Karpas-422 (cell line): ENCODE results near the gene CNOT6L. TPM values are rescaled to one million over a fixed set of nuclear protein-coding genes. Genes with fewer than 3 reads are reported as not detected.
"Not testable (repeated sequence)": the region's sequence is repeated elsewhere in the genome, so short reads cannot be mapped to it uniquely, and the experiment has no call there.

Source experiments
- DNase-seq: peaks from one replicate; pipeline ENCODE4 v3.0.0-alpha.2; 2015
- H2AFZ ChIP-seq: fragments of 200-600 bp; sonication (generic); 2 replicates; pipeline ENCODE4 v1.6.1; 2014; ENCODE audit warnings: antibody characterized with exemption, low read length, mixed read lengths
- H3K27ac ChIP-seq: fragments of 200-600 bp; sonication (generic); 2 replicates; pipeline ENCODE4 v1.5.1; 2014; ENCODE audit warnings: mild to moderate bottlenecking, low read length, moderate library complexity
- H3K27me3 ChIP-seq: fragments of 200-600 bp; sonication (generic); 2 replicates; pipeline ENCODE4 v1.6.1; 2014; ENCODE audit warnings: low read length, mixed read lengths
- H3K36me3 ChIP-seq: fragments of 200-600 bp; sonication (generic); 2 replicates; pipeline ENCODE4 v1.6.1; 2014; ENCODE audit warnings: low read length, mixed read lengths; ENCODE audit not compliant: insufficient read depth
- H3K4me1 ChIP-seq: fragments of 200-600 bp; sonication (generic); 2 replicates; pipeline ENCODE4 v1.6.1; 2014; ENCODE audit warnings: mild to moderate bottlenecking, low read length, mixed read lengths
- H3K4me2 ChIP-seq: fragments of 200-600 bp; sonication (generic); 2 replicates; pipeline ENCODE4 v1.6.1; 2014; ENCODE audit warnings: low read length, low read depth, mild to moderate bottlenecking; ENCODE audit not compliant: poor library complexity, severe bottlenecking
- H3K4me3 ChIP-seq: fragments of 200-600 bp; sonication (generic); 2 replicates; pipeline ENCODE4 v1.5.1; 2014; ENCODE audit warnings: mild to moderate bottlenecking, antibody characterized with exemption, low read length, mixed read lengths
- H3K79me2 ChIP-seq: fragments of 200-600 bp; sonication (generic); 2 replicates; pipeline ENCODE4 v1.6.1; 2014; ENCODE audit warnings: mild to moderate bottlenecking, low read length, mixed read lengths
- H3K9ac ChIP-seq: fragments of 200-600 bp; sonication (generic); 2 replicates; pipeline ENCODE4 v1.6.0; 2014; ENCODE audit warnings: low read length
- H3K9me2 ChIP-seq: fragments of 200-600 bp; sonication (generic), shearing (Covaris generic); replicated peaks from 2 replicates; pipeline ENCODE4 v1.6.0; 2014; ENCODE audit warnings: mild to moderate bottlenecking, low read length, moderate library complexity; ENCODE audit not compliant: insufficient read depth
- H3K9me3 ChIP-seq: fragments of 300-700, 200-600 bp; sonication (generic); 2 replicates; pipeline ENCODE4 v1.6.1; 2014; ENCODE audit warnings: low read length, mixed read lengths
- H4K20me1 ChIP-seq: fragments of 200-600 bp; sonication (generic); 2 replicates; pipeline ENCODE4 v1.6.1; 2014; ENCODE audit warnings: mild to moderate bottlenecking, antibody characterized with exemption, low read length, low read depth; ENCODE audit not compliant: insufficient read depth
- total RNA-seq: library from RNA; depleted of rRNA; stranded (reverse); fragments of >200 nt; shearing (Covaris generic); gene quantifications from 2 replicates; pipeline ENCODE4 v1.2.3, GENCODE V29; 2014; ENCODE audit warnings: low replicate concordance

The CNOT6L gene
- total RNA-seq, 1 experiment from 2014 or later: 16.7 TPM

DNA sequence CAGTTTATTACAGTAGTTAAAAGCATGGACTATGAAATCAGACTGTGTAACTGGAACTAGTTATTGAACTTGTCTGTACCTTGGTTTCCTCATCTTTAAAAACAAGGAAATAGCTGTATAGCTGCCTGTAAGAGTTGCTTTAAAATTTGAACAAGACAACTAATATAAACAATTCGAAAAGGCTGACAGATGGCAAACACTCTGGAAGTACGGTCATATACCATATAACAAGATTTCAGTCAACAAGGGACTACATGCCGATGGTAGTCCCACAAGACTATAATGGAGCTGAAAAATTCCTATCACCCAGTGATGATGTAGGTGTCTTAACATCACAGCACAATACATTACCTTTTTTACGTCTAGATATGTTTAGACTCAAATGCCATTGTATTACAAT lies 78.7 kb downstream of the CNOT6L start:
- H4K20me1 ChIP-seq: no peaks in the 10 kb centered on the region
- no peaks in the 10 kb centered on the region for H3K9me2 ChIP-seq
- no peaks in the 10 kb centered on the region; the same call in 1 of the 2 replicates for H3K79me2 ChIP-seq
- H2AFZ ChIP-seq: no peak overlapping the region
- DNase-seq: no peak
- H3K27ac ChIP-seq: no peak overlapping the region
- no peak overlapping the region for H3K4me2 ChIP-seq
- no peak overlapping the region for H3K4me3 ChIP-seq
- no peak overlapping the region for H3K9ac ChIP-seq
- H3K9me3 ChIP-seq: no peaks in the 10 kb centered on the region
- H3K27me3 ChIP-seq: no peaks in the 10 kb centered on the region
- H3K4me1 ChIP-seq: peaks cover 3% of the 10 kb centered on the region
- no peaks in the 10 kb centered on the region for H3K36me3 ChIP-seq

DNA sequence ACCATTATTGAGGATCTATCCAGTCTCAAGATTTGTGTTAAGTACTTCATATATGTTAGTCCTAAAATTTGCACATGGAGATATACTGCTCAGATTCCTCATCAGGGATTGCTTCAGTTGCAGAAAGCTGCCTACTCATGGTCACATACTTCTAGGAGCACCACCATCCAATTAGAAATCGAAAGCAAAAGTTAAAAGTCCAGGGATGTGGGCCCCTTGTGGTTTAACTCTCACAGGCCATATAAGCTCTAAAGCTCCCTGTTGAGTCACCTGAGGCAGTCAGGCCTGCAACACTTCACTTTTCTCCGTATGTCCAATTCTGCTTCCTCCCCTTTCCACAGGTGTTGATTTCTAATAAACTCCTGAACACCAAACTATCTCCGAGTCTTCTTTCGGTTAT lies 84.2 kb downstream of the CNOT6L start:
- no peaks in the 10 kb centered on the region for H4K20me1 ChIP-seq
- H3K79me2 ChIP-seq: 0 out of 2 replicates have a peak, but pooled peaks cover 4% of the 10 kb centered on the region
- peaks cover 31% of the 10 kb centered on the region for H3K4me1 ChIP-seq
- no peak overlapping the region for H3K9ac ChIP-seq
- no peaks in the 10 kb centered on the region; the same call in 1 of the 2 replicates for H3K36me3 ChIP-seq
- no peaks in the 10 kb centered on the region for H3K27me3 ChIP-seq
- DNase-seq: no peak
- no peaks in the 10 kb centered on the region for H3K9me3 ChIP-seq
- no peak overlapping the region for H2AFZ ChIP-seq
- no peak overlapping the region for H3K27ac ChIP-seq
- H3K4me2 ChIP-seq: no peak overlapping the region
- H3K4me3 ChIP-seq: no peak overlapping the region
- no peaks in the 10 kb centered on the region for H3K9me2 ChIP-seq

DNA sequence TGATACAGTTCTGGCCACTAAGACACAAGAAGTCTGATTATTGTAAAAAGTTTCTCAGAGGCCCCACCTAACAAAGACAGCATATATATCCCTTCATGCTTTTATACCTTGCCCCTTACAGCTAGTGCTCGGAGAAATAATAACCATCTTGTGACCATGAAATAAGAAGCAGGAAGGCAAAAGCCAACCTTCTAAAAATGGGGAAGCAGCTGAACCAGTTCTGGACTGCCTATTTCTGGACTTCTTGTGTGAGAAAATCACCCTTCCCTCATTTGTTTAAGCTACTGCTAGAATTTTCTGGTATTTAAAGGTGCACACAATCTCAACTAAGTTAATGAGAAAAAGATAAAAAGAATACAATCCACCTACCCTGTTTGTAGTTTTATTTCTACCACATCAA lies 87.5 kb downstream of the CNOT6L start:
- Histone ChIP-seq H3K9ac (no peak overlapping the region), H3K9me2 (no peaks in the 10 kb centered on the region), H3K36me3 (no peaks in the 10 kb centered on the region; the same call in 1 of the 2 replicates), H4K20me1 (no peaks in the 10 kb centered on the region), H3K79me2 (0 out of 2 replicates have a peak, but pooled peaks cover 4% of the 10 kb centered on the region), H2AFZ (no peak overlapping the region), H3K4me2 (peak overlapping the region; percentile 42), H3K27ac (no peak overlapping the region), H3K27me3 (no peaks in the 10 kb centered on the region), H3K9me3 (no peaks in the 10 kb centered on the region), H3K4me3 (no peak overlapping the region), H3K4me1 (peaks cover 31% of the 10 kb centered on the region)
- peak; percentile 46 for DNase-seq

DNA sequence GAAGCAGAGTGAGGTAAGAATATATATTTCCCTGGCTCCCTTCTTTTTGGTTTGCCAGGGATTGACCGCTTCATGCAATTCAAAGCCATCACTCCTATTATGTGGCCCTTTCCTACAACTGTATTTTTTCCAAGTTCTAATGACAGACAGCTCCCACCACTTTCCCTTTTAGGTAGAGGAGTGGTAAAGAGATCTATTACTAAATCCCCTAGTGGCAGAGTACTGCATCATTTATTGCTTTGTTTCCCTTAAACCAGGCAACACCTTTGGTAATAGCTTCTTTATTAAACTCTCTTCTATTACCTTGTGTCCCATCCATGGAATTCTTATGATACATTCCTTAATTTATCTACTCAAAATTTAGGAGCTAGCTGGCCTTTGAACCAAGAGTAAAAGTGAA lies 90.7 kb downstream of the CNOT6L start:
- Histone ChIP-seq H3K4me1 (peaks cover 25% of the 10 kb centered on the region), H3K36me3 (no peaks in the 10 kb centered on the region), H3K4me2 (no peak overlapping the region), H2AFZ (no peak overlapping the region), H4K20me1 (no peaks in the 10 kb centered on the region), H3K4me3 (no peak overlapping the region), H3K9ac (no peak overlapping the region), H3K9me3 (no peaks in the 10 kb centered on the region), H3K79me2 (0 out of 2 replicates have a peak, but pooled peaks cover 4% of the 10 kb centered on the region), H3K27me3 (no peaks in the 10 kb centered on the region), H3K27ac (no peak overlapping the region), H3K9me2 (no peaks in the 10 kb centered on the region)
- no peak for DNase-seq

DNA sequence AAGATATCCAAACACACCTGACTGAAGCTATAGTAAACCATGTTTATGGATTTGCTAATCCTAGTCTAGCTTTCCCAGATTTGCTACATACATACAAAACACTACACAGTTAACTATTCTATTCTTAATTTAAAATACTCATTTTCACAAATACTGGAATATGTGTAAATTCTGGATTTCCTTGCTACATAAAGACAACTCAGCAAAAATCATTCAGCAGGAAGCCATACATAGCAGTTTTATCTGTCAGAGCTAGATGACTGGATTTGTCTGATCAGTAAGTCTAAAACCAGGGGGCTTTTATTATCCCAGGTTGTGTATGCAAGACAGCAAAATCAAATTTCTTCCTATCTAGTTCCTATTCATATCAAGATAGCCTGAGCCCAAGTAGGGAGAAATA lies 98.1 kb downstream of the CNOT6L start:
- H3K9me2 ChIP-seq: no peaks in the 10 kb centered on the region
- no peaks in the 10 kb centered on the region for H3K9me3 ChIP-seq
- no peak overlapping the region for H2AFZ ChIP-seq
- no peak overlapping the region for H3K4me3 ChIP-seq
- H3K4me2 ChIP-seq: no peak overlapping the region
- H3K27ac ChIP-seq: no peak overlapping the region
- H4K20me1 ChIP-seq: no peaks in the 10 kb centered on the region
- no peaks in the 10 kb centered on the region for H3K27me3 ChIP-seq
- H3K79me2 ChIP-seq: no peaks in the 10 kb centered on the region
- H3K4me1 ChIP-seq: no peaks in the 10 kb centered on the region
- no peak overlapping the region for H3K9ac ChIP-seq
- no peaks in the 10 kb centered on the region for H3K36me3 ChIP-seq
- no peak for DNase-seq

DNA sequence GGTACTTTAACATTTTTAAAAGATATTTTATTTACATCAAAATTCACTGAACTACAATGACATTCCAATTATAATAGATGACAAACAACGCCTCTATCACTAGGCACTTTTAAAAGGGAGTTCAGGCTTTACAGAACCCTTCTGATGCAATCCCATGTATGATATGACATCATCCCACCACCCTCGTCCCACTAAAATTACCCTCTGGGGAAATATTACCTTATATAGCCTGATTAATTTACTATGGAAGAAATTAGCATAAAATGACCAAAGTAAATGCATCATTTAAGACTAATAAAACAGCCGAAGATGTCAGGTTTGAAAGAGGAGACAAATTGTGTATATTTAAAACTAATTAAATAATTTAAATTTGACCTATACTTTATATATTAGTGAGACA lies 100.7 kb downstream of the CNOT6L start:
- H3K9me2 ChIP-seq, H3K4me2 ChIP-seq, H3K27ac ChIP-seq, H2AFZ ChIP-seq, H3K36me3 ChIP-seq, H4K20me1 ChIP-seq, H3K4me3 ChIP-seq, H3K9me3 ChIP-seq, H3K27me3 ChIP-seq, DNase-seq, H3K79me2 ChIP-seq, H3K9ac ChIP-seq, H3K4me1 ChIP-seq: not testable (repeated sequence)

DNA sequence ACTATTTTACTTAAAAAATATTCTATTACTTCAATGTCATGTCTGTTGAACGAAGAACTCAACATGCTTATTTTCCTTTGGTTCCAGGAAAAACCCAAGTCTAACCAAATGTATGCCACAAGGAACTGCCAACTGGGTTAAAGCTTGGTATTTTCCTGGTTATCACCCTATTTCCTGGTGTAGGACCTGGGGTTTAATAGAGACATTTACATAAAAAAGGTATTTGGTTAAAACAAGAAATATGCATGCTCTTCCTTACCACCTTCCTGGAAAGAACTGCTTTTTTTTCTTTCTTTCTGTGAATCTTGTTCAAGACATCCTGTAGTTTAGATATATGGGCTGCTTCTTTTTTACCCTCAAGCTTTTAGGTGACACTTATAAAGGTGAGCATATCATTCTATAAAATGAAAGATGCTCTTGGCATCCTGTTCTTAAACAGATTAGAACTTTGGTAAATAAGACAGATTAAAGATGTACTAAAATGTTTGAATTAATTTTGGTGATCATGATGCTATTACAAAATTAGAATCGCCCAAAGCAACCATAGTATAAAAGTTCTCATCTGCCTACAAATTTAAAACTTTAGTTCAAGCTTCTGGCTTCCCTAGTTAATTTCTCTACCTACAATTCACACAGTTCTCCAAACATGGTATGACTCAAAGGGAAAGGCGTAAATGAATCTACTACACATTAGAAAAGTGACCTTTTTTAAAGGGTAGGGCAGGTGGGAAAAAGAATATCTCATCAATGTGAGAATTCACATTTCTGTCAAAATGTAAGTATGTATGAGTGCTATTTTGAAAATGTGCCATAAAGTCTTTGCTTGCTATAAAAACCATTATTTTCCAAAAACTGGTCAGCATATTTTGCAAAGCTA lies 103.5 kb downstream of the CNOT6L start:
- Histone ChIP-seq H3K9ac (no peak overlapping the region), H3K4me1 (peaks cover 7% of the 10 kb centered on the region), H3K79me2 (no peaks in the 10 kb centered on the region), H3K9me2 (no peaks in the 10 kb centered on the region), H3K36me3 (no peaks in the 10 kb centered on the region), H3K9me3 (no peaks in the 10 kb centered on the region), H4K20me1 (no peaks in the 10 kb centered on the region), H3K4me3 (no peak overlapping the region), H3K27me3 (no peaks in the 10 kb centered on the region), H2AFZ (no peak overlapping the region), H3K4me2 (no peak overlapping the region), H3K27ac (no peak overlapping the region)
- no peak for DNase-seq

DNA sequence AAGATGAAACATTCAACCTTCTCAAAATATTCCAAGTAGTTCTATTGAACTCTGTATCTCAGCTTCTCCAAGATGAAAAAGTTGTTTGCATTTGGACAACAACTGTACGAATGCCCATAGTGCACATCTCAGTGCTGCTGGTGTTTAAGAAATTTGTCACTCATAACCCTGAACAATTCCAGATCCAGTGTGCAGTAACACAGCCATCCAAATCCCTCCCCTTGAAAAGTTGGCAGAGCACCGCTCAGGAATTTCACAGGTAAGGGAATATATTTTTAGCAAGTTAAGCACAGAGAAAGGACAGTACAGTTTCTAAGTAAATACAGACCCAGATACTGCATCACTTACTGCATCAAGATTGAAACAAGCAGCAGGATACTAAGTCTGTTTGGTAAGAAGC lies 104.7 kb downstream of the CNOT6L start:
- Histone ChIP-seq H3K9me2 (no peaks in the 10 kb centered on the region), H3K79me2 (no peaks in the 10 kb centered on the region), H3K4me3 (no peak overlapping the region), H3K36me3 (no peaks in the 10 kb centered on the region), H3K4me2 (no peak overlapping the region), H4K20me1 (no peaks in the 10 kb centered on the region), H3K9me3 (no peaks in the 10 kb centered on the region), H3K4me1 (peaks cover 7% of the 10 kb centered on the region), H2AFZ (no peak overlapping the region), H3K27ac (no peak overlapping the region), H3K27me3 (no peaks in the 10 kb centered on the region), H3K9ac (no peak overlapping the region)
- no peak for DNase-seq
